Peyer's patch (tissue), 4 donors: ENCODE results near the gene OR2D2.

Experiments used
- CTCF ChIP-seq, 6 experiments: fragments of 450-650 bp in 4 of 6; fragments of 200-600 bp in 2 of 6; sonication (generic) in 1 of 6; IDR thresholded peaks; one replicate each; pipeline ENCODE4 v1.5.1; 2017 to 2019; ENCODE audit warnings: antibody characterized with exemption in 6 of 6, mild to moderate bottlenecking in 3 of 6, moderate library complexity in 1 of 6
- POLR2A ChIP-seq, 2 donors: fragments of 450-650 bp; IDR thresholded peaks; one replicate each; pipeline ENCODE4 v1.5.1; 2017; ENCODE audit warnings: antibody characterized with exemption in 2 of 2, mild to moderate bottlenecking in 2 of 2, moderate library complexity in 2 of 2

- no peak for TF ChIP-seq CTCF (IDR thresholded peaks at IDR 0.05)
- TF ChIP-seq POLR2A (IDR thresholded peaks at IDR 0.05), result no peak
Observed at GRCh38 chr11:6876325-6876724, 16.0 kb downstream of the OR2D2 start, which contains the start of gene OR10A4.
